BE2C (cell line): ENCODE data around the gene TKT.
A peak's percentile ranks its signal among the peaks of the same experiment; 100 is the strongest.

Source experiments
- DNase-seq: peaks from one replicate; pipeline ENCODE4 v3.0.0-alpha.2; 2020
- H3K27me3 ChIP-seq: fragments of 250-450 bp; sonication (Bioruptor Pico); 2 replicates; pipeline ENCODE4 v1.5.1; 2020; ENCODE audit warnings: mild to moderate bottlenecking
- H3K36me3 ChIP-seq: fragments of 250-450 bp; sonication (Bioruptor Pico); 2 replicates; pipeline ENCODE4 v1.5.1; 2020; ENCODE audit warnings: mild to moderate bottlenecking
- H3K4me1 ChIP-seq: fragments of 250-450 bp; sonication (Bioruptor Pico); 2 replicates; pipeline ENCODE4 v1.5.1; 2020
- H3K4me3 ChIP-seq: 2 replicates; pipeline ENCODE4 v1.5.1; 2011; ENCODE audit warnings: low read depth, low read length
- H3K9me3 ChIP-seq: fragments of 250-450 bp; sonication (Bioruptor Pico); 2 replicates; pipeline ENCODE4 v1.5.1; 2020
- TF ChIP-seq, protein P1 (sequence below): IDR thresholded peaks from 2 replicates; pipeline ENCODE4 v1.5.1; 2012; ENCODE audit warnings: mild to moderate bottlenecking, low read depth, low read length

The TKT gene

DNA sequence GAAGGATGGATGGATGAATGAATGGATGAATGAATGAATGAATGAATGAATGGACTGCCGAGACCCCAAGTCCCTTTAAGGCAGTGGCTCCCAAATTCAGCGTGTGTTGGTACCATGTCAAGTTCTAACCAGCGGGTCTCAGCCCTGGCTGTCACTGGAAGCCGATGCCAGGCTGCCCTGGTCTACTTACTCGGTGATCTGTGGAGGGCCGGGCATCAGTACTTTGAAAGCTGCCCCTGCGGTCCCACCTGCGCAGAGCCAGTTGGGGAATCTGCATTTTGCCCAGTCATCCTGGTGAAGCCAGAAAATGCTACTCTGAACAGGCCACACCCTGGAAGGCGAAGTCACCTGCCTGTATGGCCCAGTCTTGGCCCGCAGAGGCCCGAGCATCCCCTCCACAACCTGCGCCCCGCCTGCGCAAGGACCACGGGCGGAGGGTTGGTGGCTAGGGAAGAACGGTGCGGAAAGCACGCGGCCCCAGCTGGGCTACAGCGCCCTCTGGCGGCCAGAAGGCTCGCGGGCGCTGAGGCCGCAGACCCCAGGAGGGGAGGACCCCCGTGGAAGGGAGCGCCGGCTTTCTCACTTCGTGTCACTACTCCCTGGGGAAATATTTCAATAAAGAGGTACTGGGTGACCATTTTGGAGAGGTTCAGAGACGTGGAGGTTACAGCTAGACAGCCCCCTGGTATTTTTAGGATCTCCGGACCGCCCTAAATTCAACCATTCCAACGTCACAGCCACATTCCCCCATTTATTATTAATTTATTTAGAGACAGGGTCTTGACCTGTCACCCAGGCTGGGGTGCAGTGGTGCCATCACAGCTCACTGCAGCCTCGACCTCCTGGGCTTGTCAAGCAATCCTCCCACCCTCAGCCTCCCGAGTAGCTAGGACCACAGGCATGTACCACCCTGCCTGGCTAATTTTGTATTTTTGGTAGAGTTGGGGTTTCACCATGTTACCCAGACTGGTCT, 59.9 kb downstream of the TKT start:
- Histone ChIP-seq H3K4me3 (no peak overlapping the region), H3K4me1 (no peaks in the 10 kb centered on the region; the same call in 1 of the 2 replicates), H3K27me3 (no peaks in the 10 kb centered on the region), H3K36me3 (no peaks in the 10 kb centered on the region), H3K9me3 (no peaks in the 10 kb centered on the region)
- DNase-seq, result peak; percentile 59
- TF ChIP-seq, protein P1, sequence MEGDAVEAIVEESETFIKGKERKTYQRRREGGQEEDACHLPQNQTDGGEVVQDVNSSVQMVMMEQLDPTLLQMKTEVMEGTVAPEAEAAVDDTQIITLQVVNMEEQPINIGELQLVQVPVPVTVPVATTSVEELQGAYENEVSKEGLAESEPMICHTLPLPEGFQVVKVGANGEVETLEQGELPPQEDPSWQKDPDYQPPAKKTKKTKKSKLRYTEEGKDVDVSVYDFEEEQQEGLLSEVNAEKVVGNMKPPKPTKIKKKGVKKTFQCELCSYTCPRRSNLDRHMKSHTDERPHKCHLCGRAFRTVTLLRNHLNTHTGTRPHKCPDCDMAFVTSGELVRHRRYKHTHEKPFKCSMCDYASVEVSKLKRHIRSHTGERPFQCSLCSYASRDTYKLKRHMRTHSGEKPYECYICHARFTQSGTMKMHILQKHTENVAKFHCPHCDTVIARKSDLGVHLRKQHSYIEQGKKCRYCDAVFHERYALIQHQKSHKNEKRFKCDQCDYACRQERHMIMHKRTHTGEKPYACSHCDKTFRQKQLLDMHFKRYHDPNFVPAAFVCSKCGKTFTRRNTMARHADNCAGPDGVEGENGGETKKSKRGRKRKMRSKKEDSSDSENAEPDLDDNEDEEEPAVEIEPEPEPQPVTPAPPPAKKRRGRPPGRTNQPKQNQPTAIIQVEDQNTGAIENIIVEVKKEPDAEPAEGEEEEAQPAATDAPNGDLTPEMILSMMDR, result peak; percentile 80

DNA sequence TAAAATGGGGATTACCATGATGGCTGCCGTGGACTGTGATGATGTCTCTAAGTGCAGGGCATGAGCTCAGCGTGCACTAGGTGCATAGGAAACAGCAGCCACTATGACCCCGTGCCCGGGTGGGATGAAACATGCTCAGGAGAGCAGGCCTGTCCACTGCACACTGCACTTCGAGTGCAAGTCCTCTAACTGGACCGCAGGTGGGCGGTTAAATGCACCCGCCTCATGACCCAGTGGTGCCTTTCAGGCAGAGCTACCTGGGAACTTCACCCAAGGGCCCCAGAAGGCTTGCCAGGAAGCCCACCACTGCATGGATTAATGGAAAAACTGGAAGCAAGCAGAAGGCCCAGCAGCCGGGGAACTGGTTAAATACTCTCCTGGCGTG, 60.8 kb downstream of the TKT start:
- no peaks in the 10 kb centered on the region; the same call in 1 of the 2 replicates for H3K4me1 ChIP-seq

DNA sequence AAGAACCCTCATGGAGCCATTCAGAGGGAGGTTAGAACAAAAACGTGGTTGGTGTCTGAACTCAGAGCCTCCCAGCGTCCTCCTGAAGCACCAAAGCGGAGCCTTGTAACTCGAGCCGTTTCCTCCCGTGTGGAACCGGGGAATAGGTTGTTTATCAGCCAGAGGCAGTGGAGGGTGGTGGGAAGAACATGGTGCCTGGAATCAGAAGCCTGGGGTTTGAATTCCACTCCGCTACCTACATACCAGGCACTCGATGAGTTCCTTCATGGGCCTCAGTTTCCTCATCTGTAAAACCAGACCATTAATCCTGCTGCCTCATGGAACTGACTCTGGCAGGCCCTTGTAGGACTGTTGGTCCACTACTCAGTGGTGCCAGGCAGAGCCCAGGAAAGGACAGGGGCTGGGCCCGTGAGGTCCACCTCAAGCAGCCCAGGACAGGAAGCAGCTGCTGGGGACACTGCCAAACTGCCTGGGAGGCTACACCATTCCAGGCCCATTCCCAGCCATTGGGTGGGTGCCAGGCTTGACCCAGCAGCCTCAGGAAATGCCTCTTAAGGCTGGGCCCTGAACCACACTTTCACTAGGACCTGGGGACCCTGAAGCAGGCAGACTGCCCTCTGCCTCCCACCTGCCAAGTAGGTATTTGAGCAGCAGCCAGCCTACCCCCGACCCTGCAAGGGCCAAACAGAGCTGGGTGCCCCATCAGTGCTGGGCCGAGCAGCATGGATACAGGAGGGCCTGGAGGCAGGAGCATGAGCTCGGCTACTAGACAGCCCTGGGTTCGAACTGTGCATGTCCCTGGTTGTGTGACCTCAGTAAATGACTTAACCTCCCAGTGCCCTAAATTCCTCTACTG, 61.4 kb downstream of the TKT start:
- no peaks in the 10 kb centered on the region for H3K27me3 ChIP-seq
- H3K36me3 ChIP-seq, result no peaks in the 10 kb centered on the region
- H3K4me1 ChIP-seq, result no peaks in the 10 kb centered on the region; the same call in 1 of the 2 replicates
- no peaks in the 10 kb centered on the region for H3K9me3 ChIP-seq
- H3K4me3 ChIP-seq, result no peak overlapping the region
- TF ChIP-seq, protein P1, result no peak
- DNase-seq, result no peak

More for the DNA sequence above, 60.8 kb downstream of the TKT start:
- TF ChIP-seq, protein P1, result no peak
- Histone ChIP-seq H3K4me3 (no peak overlapping the region), H3K27me3 (no peaks in the 10 kb centered on the region), H3K36me3 (no peaks in the 10 kb centered on the region), H3K9me3 (no peaks in the 10 kb centered on the region)
- DNase-seq, result no peak

DNA sequence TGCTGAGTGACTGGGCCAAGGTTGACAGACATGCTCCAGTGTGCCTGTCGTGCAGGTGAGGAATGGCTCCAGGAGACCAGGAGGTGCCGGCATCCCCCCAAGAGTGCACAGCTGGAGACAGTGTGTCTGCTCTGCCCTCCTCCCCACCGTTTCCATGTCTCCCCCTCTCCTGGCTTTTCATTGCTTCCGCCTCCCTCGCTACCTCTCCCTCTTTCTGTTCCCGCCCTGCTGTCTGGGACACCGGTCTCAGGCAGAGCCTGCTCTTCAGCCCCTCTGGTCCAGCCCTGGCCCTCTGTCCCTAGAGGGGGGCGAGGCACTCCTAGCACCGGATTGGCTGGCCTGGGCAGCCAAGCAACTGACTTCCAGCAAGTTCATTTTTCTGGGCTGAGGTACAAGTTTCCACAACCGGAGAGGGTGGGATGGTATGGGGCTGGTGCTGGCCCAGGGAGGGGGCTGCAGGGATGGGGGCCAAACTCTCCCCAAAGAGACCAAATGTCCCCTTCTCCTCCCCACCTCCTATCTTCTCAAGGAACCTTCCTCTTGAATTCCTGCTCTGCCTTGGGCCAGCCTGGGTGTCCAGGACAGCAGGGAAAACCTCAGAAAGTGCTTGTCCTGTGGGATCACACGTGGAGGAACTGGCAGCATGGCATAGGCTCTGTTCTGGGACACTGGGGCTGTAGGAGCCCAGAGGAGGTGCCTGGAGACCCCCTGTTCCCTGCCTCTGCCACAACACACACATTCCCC, 62.2 kb downstream of the TKT start:
- DNase-seq, result no peak
- Histone ChIP-seq H3K36me3 (no peaks in the 10 kb centered on the region), H3K4me3 (no peak overlapping the region), H3K27me3 (no peaks in the 10 kb centered on the region), H3K9me3 (no peaks in the 10 kb centered on the region), H3K4me1 (no peaks in the 10 kb centered on the region; the same call in 1 of the 2 replicates)
- TF ChIP-seq, protein P1, result no peak

DNA sequence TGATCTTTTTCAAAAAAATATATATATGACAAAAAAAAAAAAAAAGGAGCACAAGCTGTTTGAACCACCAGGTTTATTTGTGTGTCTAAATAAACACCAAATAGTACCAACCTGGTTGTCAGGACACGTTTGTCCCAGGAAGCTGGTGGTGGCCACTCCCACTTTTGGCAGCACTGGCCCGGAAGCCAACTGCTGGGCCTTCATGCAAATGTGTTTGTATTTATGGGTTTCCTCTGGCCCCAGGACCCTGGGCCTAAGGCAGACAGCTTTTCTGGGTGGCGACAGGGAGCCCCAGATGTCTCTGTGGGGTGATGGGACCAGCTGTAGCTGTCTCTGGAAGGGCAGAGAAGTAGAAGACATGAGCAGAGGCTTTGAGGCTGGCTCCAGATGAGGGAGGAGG, 63.2 kb downstream of the TKT start:
- H3K4me1 ChIP-seq, result no peaks in the 10 kb centered on the region; the same call in 1 of the 2 replicates
- no peaks in the 10 kb centered on the region for H3K9me3 ChIP-seq
- TF ChIP-seq, protein P1, result no peak
- H3K4me3 ChIP-seq, result no peak overlapping the region
- DNase-seq, result no peak
- no peaks in the 10 kb centered on the region for H3K36me3 ChIP-seq
- no peaks in the 10 kb centered on the region for H3K27me3 ChIP-seq
